HG02852 (cell line): ENCODE data around the gene UBE2E2.

Experiments
- ATAC-seq: cut with Tn5 transposase; IDR thresholded peaks from one replicate; pipeline ENCODE4 v1.9.1; 2021; ENCODE audit warnings: mild to moderate bottlenecking, moderate library complexity; ENCODE audit not compliant: unreplicated experiment

UBE2E2 gene

GRCh38 chr3:23239211-23240068 is 36.3 kb downstream of the UBE2E2 start:
- no peak for ATAC-seq

DNA sequence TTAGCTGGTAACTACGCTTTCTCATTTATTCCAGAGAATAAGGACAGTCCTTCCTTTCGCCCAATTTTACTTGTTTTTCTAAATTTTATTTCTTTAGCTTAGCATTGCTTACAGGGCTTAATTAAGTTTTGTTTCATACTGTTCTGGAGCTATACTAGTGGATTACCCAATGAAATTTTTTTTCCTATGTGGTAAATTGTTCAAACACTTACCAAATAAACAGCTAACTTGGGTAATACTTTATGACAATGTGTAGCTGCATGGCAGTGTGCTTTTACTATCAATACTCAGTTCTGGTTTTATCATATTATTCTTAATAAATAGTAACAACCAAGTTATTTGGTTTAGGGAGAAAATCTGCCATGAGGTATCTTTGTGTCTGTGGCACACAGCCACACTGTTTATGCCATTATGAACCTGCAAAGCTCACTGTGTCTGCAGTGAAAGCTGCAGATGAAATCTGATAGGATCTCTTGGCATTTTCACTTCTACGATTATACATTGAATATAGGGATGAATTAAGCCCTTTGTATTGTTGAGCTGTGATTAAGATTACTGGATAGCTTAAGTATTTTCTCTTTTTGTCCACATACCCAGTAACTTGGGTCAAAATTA is 37.2 kb downstream of the UBE2E2 start:
- ATAC-seq = no peak

- no peak for ATAC-seq
Measured at GRCh38 chr3:23241256-23241655, 38.1 kb downstream of the UBE2E2 start.

- no peak for ATAC-seq
Measured at GRCh38 chr3:23242106-23242505, 39.0 kb downstream of the UBE2E2 start.

- ATAC-seq = no peak
Measured at GRCh38 chr3:23244324-23245041, 41.4 kb downstream of the UBE2E2 start.

DNA sequence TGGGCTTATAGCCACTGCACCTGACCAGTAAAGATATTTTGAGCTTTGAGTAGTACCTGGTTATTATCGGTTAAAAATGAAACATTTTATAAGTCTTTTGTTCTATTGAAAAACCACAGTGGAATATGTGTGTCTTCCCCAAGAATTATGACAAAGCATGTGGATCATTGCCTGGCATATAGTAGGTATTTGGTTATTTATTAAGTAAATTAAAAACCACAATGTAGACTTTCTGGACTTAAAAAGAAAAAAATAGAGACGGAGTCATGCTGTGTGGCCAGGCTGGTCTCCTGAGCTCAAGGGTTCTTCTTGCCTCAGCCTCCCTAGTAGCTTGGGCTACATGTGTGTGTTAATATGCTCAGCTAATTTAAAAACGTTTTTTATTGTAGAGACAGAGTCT is 43.5 kb downstream of the UBE2E2 start:
- ATAC-seq = no peak

DNA sequence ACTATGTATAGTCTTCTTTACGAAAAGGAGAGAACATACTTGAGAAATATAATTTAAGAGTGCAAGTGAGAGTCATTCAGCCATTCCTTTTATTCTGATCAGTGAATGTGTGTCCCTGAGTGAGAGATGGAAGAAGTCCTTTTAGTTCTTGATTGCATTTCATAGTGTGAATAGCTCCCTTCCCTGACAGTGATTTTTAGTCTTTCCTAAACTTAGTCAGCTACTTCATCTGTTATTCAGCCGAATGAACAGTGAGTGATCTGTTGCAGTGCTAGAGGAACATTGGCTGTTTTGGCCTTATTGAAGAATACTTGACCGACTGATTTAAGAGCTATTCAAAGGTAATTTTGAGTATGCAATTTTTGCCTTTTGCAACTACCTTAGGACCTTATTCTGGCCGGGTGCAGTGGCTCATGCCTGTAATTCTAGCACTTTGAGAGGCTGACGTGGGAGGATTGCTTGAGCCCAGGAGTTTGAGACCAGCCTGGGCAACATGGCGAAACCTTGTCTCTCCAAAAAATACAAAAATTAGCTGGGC is 45.5 kb downstream of the UBE2E2 start:
- no peak for ATAC-seq

DNA sequence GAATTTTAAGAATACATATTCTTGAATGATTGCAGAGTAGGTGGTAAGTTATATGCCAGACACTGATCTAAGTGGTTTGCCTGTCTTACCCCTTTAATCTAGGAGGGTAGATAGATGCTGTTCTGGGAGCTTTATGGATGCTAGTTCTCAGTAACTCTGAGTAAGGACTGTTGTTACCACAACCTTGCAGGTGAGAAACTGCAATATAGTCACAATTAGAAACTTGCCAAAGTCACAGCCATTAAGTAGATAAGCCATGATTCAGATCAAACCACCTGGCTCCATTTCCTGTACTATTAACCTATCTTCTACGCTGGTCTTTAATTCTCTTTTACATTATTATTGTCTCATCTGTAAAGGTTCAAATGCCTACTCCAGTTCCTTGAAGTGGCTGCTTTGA is 46.8 kb downstream of the UBE2E2 start:
- no peak for ATAC-seq

GRCh38 chr3:23252122-23252521 is 49.0 kb downstream of the UBE2E2 start:
- no peak for ATAC-seq

DNA sequence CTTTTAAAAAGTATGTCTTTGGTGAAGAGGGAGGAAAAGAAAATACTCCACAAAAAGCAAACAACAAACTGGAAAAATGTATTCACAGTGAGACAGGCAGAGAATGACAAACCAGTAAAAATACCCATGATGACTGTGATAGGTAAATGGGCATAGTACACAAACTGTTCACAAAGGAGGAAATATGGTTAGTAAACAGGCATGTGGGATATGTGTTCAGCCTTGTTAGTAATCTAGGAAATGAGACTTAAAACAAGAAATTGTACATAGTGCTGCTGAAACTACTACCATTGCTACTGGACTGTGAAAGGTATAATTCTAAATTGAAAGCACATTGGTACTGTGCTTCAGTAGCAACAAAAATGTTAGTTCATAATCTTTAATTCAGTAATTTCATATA is 50.1 kb downstream of the UBE2E2 start:
- peak; percentile 86 for ATAC-seq

DNA sequence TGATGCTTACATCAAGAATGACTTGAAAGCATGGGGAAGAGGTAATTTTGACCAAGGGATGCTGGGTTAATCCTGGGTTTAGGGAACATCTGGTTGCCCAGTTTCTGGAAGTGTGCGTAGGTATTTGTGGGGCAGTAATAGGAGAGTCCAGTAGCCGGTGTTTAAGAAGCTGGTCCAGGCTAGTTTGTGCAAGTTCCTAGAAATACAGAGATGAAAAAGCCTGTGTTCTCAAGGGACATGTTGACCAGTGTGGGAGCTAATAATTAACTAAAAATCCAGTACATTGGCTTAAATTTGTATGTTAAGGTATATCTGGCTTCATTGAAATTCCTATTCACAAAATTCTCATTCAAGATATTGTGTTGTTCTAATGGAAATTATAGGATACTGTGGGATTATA is 51.2 kb downstream of the UBE2E2 start:
- no peak for ATAC-seq

- no peak for ATAC-seq
Measured at GRCh38 chr3:23254835-23255234, 51.7 kb downstream of the UBE2E2 start.

DNA sequence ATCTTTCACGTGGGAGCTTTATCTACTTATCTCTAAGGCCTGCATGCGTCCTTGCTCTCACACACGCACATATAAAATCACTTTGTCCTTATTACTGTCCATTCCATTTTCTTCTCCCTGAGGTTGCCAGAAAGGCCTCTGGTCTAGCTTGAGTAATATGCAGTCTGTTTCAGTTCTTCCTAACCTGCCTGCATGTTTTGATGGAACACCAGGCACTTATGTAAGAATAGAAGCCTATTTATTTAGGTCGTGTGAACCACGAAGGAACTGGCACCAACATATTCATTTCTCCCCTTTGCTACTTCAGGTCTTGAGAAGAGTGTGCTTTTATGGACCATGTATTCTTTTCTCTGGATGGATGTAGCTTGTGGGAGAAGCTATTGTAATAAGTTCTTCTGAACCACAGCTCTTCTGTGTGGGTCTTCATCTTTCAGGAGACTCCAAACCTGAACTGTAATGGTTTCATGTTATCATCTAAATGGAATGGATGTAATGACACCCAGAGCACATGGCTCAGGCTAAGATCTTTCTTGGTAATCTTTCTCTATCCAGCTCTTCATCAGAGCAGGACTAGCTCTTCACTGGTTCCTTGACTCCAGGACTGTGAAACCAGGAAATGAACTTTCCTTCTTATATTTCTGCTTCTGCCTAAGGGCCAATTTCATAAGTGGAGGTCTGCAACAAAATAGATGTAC is 53.8 kb downstream of the UBE2E2 start:
- no peak for ATAC-seq

DNA sequence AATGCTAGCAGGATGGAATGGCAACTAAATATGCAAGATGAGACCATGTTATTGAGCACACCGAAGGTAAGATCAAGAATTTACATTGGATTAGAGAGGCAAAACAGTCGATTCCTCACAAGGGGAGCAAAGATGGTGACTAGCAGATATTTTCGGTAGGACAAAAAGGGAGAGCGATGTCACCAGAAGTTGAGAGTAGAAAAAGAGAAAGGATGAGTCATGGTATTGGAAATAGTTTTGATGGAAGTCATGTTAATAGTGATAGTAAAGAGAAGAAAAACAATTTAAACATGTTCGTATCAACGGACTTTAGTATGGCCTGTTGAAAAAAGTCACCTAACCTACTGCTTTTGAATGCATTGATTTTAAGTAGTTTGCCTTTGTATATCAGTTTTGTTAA is 55.0 kb downstream of the UBE2E2 start:
- no peak for ATAC-seq

DNA sequence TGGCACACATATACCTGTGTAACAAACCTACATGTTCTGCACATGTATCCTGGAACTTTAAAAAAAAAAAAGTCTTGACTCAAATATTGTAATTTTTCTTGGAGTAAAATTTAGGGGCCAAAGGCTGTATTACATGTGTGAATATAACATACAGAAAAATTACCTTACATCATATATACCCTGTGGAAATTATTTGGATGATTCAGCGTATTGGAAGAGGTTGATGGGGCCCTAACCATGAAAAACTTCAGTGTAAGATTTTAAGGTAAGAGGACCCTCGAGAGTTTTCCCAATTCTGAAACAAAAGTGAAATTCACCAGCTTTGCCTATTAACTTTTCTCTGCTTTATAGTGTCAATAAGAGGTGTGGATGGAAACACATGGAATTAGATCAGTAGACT is 56.4 kb downstream of the UBE2E2 start:
- ATAC-seq = no peak

- no peak for ATAC-seq
Measured at GRCh38 chr3:23262766-23263165, 59.6 kb downstream of the UBE2E2 start.

GRCh38 chr3:23263796-23264195 is 60.7 kb downstream of the UBE2E2 start:
- no peak for ATAC-seq

GRCh38 chr3:23264413-23264812 is 61.3 kb downstream of the UBE2E2 start:
- ATAC-seq = no peak

DNA sequence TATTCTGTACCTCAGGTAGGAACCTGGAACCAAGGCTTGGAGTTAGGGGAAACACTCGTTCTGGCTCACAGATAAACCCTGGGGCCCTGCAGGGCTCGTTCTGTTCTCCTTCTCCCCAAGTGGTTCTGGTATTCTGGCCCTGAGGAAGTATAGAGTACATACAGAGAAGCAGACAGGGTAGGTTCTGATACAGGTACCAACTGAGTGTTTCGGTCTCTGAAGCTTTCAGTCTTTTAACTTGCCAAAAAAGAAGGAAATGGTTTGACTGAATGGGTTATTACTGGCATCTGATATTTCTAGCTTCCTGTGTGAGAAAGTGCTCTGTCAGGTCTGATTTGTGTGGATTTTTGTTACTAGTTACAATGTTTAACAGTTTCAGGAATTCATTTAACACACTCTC is 67.3 kb downstream of the UBE2E2 start:
- ATAC-seq = peak; percentile 75

- no peak for ATAC-seq
Measured at GRCh38 chr3:23271876-23272741, 69.0 kb downstream of the UBE2E2 start.
